HCT116 (cell line): ENCODE data around the gene ARRDC1. TPM values are rescaled to one million over a fixed set of nuclear protein-coding genes. Genes with fewer than 3 reads are reported as not detected.

Source experiments
- ATAC-seq: fragments of 200-7000 bp; cut with Tn5 transposase; 2 replicates; pipeline ENCODE4 v1.9.1; 2020; ENCODE audit warnings: mild to moderate bottlenecking, moderate library complexity
- BruUV-seq: library from RNA; stranded (reverse); fragments of 400-500 nt; replicated peaks from 2 replicates; lab custom pipeline; 2021; lab: Mats Ljungman, UMichigan
- CTCF ChIA-PET: fragments of 300-600 bp; sonication (Branson Sonifier 250); formaldehyde crosslinking; loops from one replicate; lab custom pipeline; 2021; ENCODE audit warnings: antibody characterized with exemption; lab: Charles Lee
- POLR2A ChIA-PET: fragments of 300-600, 350-600 bp; sonication (Branson Sonifier 250); formaldehyde crosslinking; loops from one replicate; lab custom pipeline; 2021; ENCODE audit warnings: antibody characterized with exemption; lab: Charles Lee
- RAD21 ChIA-PET, 2 experiments: fragments of 300-600 bp; sonication (Branson Sonifier 250); formaldehyde crosslinking; loops; one replicate each; lab custom pipeline; 2023; ENCODE audit warnings: low total read pairs in 2 of 2; ENCODE audit not compliant: uncharacterized antibody in 2 of 2, unreplicated experiment in 2 of 2, low non-redundant PET in 1 of 2; lab: Charles Lee
- DNase-seq: peaks from one replicate; pipeline ENCODE4 v3.0.0-alpha.2; 2010; ENCODE audit warnings: low read depth, low spot score
- H2AFZ ChIP-seq: fragments of 200-600 bp; shearing (Covaris generic), sonication (generic); 2 replicates; pipeline ENCODE4 v1.6.1; 2017; ENCODE audit warnings: low read depth, mixed run types, mixed read lengths, antibody characterized with exemption, low read length; ENCODE audit not compliant: poor library complexity, severe bottlenecking
- H3K27ac ChIP-seq: 2 replicates; pipeline ENCODE4 v1.5.1; 2012; ENCODE audit warnings: low read depth, low read length
- H3K27me3 ChIP-seq: fragments of 200-600 bp; sonication (generic); 2 replicates; pipeline ENCODE4 v1.6.1; 2016; ENCODE audit warnings: mixed run types, low read length, mixed read lengths; ENCODE audit not compliant: insufficient read depth
- H3K36me3 ChIP-seq, 2 experiments: fragments of 200-500 bp in 1 of 2; fragments of 200-600 bp in 1 of 2; sonication (Bioruptor generic) in 1 of 2; sonication (generic) in 1 of 2; 2 replicates each; pipeline versions ENCODE4 v1.5.1 to v1.6.1; 2014 to 2016; ENCODE audit warnings: low read length in 2 of 2, inconsistent platforms in 1 of 2, mixed read lengths in 1 of 2, mixed run types in 1 of 2; ENCODE audit not compliant: insufficient read depth in 2 of 2, control insufficient read depth in 1 of 2
- H3K4me1 ChIP-seq, 2 experiments: fragments of 200-600 bp in 1 of 2; sonication (generic) in 1 of 2; 2 replicates each; pipeline versions ENCODE4 v1.5.1 to v1.6.1; 2012 to 2017; ENCODE audit warnings: low read length in 2 of 2, inconsistent platforms in 1 of 2, mild to moderate bottlenecking in 1 of 2, mixed read lengths in 1 of 2, mixed run types in 1 of 2, moderate library complexity in 1 of 2; ENCODE audit not compliant: insufficient read depth in 2 of 2, control insufficient read depth in 1 of 2
- H3K4me2 ChIP-seq: fragments of 200-600 bp; sonication (generic); 2 replicates; pipeline ENCODE4 v1.6.1; 2017; ENCODE audit warnings: mixed run types, low read length, mixed read lengths
- H3K4me3 ChIP-seq, 2 experiments: fragments of 200-600 bp in 1 of 2; sonication (generic) in 1 of 2; replicated peaks in 1 of 2; 2 replicates each; pipeline ENCODE4 v1.5.1; 2011 to 2016; ENCODE audit warnings: low read length in 2 of 2, control low read depth in 1 of 2, low read depth in 1 of 2, mild to moderate bottlenecking in 1 of 2, mixed read lengths in 1 of 2, mixed run types in 1 of 2
- H3K79me2 ChIP-seq: fragments of 200-600 bp; sonication (generic); 2 replicates; pipeline ENCODE4 v1.6.1; 2017; ENCODE audit warnings: mild to moderate bottlenecking, mixed run types, low read length, moderate library complexity, mixed read lengths; ENCODE audit not compliant: insufficient read depth
- H3K9ac ChIP-seq: fragments of 200-600 bp; sonication (generic); 2 replicates; pipeline ENCODE4 v1.6.1; 2016; ENCODE audit warnings: low read length, mixed read lengths
- H3K9me2 ChIP-seq: fragments of 200-600 bp; sonication (generic), shearing (Covaris generic); 2 replicates; pipeline ENCODE4 v1.6.1; 2017; ENCODE audit warnings: mixed run types, mild to moderate bottlenecking, moderate library complexity; ENCODE audit not compliant: insufficient read depth
- H3K9me3 ChIP-seq, 2 experiments: fragments of 200-500 bp in 1 of 2; fragments of 200-600 bp in 1 of 2; sonication (Bioruptor generic) in 1 of 2; sonication (generic) in 1 of 2; 2 replicates each; pipeline ENCODE4 v1.6.1; 2014 to 2017; ENCODE audit warnings: low read length in 2 of 2, mixed read lengths in 2 of 2, inconsistent platforms in 1 of 2, low read depth in 1 of 2, mild to moderate bottlenecking in 1 of 2, mixed run types in 1 of 2, moderate library complexity in 1 of 2; ENCODE audit not compliant: control insufficient read depth in 1 of 2, insufficient read depth in 1 of 2
- H4K20me1 ChIP-seq: fragments of 200-600 bp; sonication (generic), shearing (Covaris generic); 2 replicates; pipeline ENCODE4 v1.6.1; 2017; ENCODE audit warnings: mixed run types, mild to moderate bottlenecking, moderate library complexity; ENCODE audit not compliant: insufficient read depth
- CBX3 ChIP-seq: IDR thresholded peaks from 2 replicates; pipeline ENCODE4 v1.6.1; 2012; ENCODE audit warnings: low read depth
- CEBPB ChIP-seq: IDR thresholded peaks from 2 replicates; pipeline ENCODE4 v1.6.1; 2012; ENCODE audit warnings: low read depth
- ELF1 ChIP-seq: IDR thresholded peaks from 2 replicates; pipeline ENCODE4 v1.6.1; 2012; ENCODE audit warnings: low read depth, borderline replicate concordance
- EZH2 ChIP-seq: fragments of 200-600 bp; sonication (generic); IDR thresholded peaks from 2 replicates; pipeline ENCODE4 v1.6.1; 2017; ENCODE audit warnings: antibody characterized with exemption, mixed run types
- EZH2phosphoT487 ChIP-seq: fragments of 200-600 bp; IDR thresholded peaks from 2 replicates; pipeline ENCODE4 v1.6.1; 2018; ENCODE audit warnings: antibody characterized with exemption, borderline replicate concordance
- POLR2A ChIP-seq: IDR thresholded peaks from 2 replicates; pipeline ENCODE4 v1.7.0; 2011; ENCODE audit warnings: borderline replicate concordance; ENCODE audit not compliant: insufficient read depth, insufficient read length; ENCODE audit errors: extremely low read depth
- SP1 ChIP-seq: IDR thresholded peaks from 2 replicates; pipeline ENCODE4 v1.6.1; 2012; ENCODE audit warnings: low read depth
- SRF ChIP-seq: IDR thresholded peaks from 2 replicates; pipeline ENCODE4 v1.6.1; 2012; ENCODE audit warnings: low read depth
- ZFX ChIP-seq: fragments of 450-650 bp; IDR thresholded peaks from 2 replicates; pipeline ENCODE4 v1.6.1; 2017
- ZNF274 ChIP-seq: fragments of 200-500 bp; sonication (Bioruptor generic); IDR thresholded peaks from 2 replicates; pipeline ENCODE4 v1.6.1; 2014; ENCODE audit warnings: mild to moderate bottlenecking, low read depth, low read length, inconsistent platforms
- intact Hi-C: fragments of 100-400 bp; cut with micrococcal nuclease; formaldehyde crosslinking; loops from 2 replicates; pipeline ENCODE4 v1.10.0; 2022
- total RNA-seq: library from RNA; stranded (reverse); gene quantifications from one replicate; pipeline ENCODE4 v1.2.1, GENCODE V29; 2021; ENCODE audit not compliant: unreplicated experiment
- TF ChIP-seq, protein P1 (sequence below): IDR thresholded peaks from 2 replicates; pipeline ENCODE4 v1.6.1; 2011; ENCODE audit warnings: mild to moderate bottlenecking, low read length, moderate library complexity; ENCODE audit not compliant: insufficient replicate concordance; ENCODE audit errors: extremely low read depth
- TF ChIP-seq, protein P2 (sequence below), 3 experiments: fragments of 200-600 bp in 1 of 3; sonication (generic) in 1 of 3; IDR thresholded peaks in 2 of 3; conservative IDR thresholded peaks in 1 of 3; 2 replicates each; pipeline ENCODE4 v1.5.1; 2012 to 2017; ENCODE audit warnings: low read depth in 2 of 3, low read length in 2 of 3, antibody characterized with exemption in 1 of 3, borderline replicate concordance in 1 of 3, control low read depth in 1 of 3, mild to moderate bottlenecking in 1 of 3, mixed read lengths in 1 of 3, mixed run types in 1 of 3, moderate library complexity in 1 of 3; ENCODE audit not compliant: insufficient read depth in 1 of 3

Gene ARRDC1
- total RNA-seq, 1 experiment from 2014 or later, result 82.8 TPM

DNA sequence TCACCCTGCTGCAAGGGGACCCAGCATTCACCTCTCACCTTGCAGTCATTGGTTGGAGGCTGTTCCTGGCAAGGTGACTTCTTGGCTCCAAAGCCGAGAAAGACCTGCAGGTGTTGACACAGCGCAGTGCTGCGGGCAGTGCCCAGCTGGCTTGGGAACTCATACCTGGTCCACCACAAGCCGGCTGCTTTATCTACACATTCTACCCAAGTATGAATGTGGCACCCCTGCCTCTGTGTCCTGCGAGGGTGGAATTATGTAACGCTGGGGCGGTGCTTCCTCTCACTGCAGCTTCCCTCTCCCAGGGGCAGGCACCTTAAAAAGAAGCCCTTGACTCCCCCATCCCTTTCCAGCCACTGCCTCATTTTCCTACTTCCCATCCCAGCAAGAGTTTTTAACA is 12.7 kb upstream of the ARRDC1 start:
- Histone ChIP-seq H3K4me1 (peaks cover 11 to 24% of the 10 kb centered on the region in 2 experiments; a peak in 2 of 4 replicates), H3K36me3 (peaks cover 3 to 15% of the 10 kb centered on the region in 2 experiments; a peak in 3 of 4 replicates), H3K4me2 (no peak overlapping the region), H3K9me3 (no peaks in the 10 kb centered on the region), H3K9ac (no peak overlapping the region), H2AFZ (no peak overlapping the region), H3K27ac (no peak overlapping the region), H4K20me1 (no peaks in the 10 kb centered on the region), H3K79me2 (peaks cover 21% of the 10 kb centered on the region), H3K27me3 (no peaks in the 10 kb centered on the region), H3K9me2 (no peaks in the 10 kb centered on the region), H3K4me3 (no peak overlapping the region)
- ChIA-PET RAD21 (no interaction called here), CTCF (no interaction called here), POLR2A (no interaction called here)
- no peak for ATAC-seq
- TF ChIP-seq ELF1, result no peak
- no peak for DNase-seq
- BruUV-seq, result no TSS peak
- intact Hi-C loops, result no loop called here

DNA sequence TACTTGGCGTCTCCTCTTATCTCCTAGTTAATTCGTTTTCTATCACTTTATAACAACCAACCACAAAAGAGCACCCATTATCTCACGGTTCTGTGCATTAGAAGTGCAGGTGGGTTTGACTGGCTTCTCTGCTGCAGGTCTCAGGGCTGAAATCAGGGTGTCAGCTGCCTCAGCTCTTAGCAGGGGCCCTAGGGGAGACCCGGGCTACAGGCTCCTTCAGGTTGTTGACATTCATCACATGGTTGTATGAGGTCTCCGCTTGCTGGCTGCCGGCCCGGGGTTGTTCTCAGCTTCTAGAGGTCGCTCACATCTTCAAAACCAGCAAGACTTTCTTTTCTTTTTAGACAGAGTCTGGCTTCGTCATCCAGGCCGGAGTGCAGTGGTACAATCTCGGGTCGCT is 12.3 kb upstream of the ARRDC1 start:
- ATAC-seq (no peak), DNase-seq (no peak)
- Histone ChIP-seq H2AFZ (no peak overlapping the region), H3K9me2 (no peaks in the 10 kb centered on the region), H4K20me1 (no peaks in the 10 kb centered on the region), H3K9ac (no peak overlapping the region), H3K4me1 (peaks cover 11 to 24% of the 10 kb centered on the region in 2 experiments; a peak in 2 of 4 replicates), H3K9me3 (no peaks in the 10 kb centered on the region), H3K27me3 (no peaks in the 10 kb centered on the region), H3K4me3 (no peak overlapping the region), H3K4me2 (no peak overlapping the region), H3K27ac (no peak overlapping the region), H3K36me3 (peaks cover 0 to 11% of the 10 kb centered on the region in 2 experiments; a peak in 1 of 4 replicates), H3K79me2 (peaks cover 17% of the 10 kb centered on the region)
- RAD21 ChIA-PET, result no interaction called here
- CTCF ChIA-PET, result no interaction called here
- TF ChIP-seq, protein P1, sequence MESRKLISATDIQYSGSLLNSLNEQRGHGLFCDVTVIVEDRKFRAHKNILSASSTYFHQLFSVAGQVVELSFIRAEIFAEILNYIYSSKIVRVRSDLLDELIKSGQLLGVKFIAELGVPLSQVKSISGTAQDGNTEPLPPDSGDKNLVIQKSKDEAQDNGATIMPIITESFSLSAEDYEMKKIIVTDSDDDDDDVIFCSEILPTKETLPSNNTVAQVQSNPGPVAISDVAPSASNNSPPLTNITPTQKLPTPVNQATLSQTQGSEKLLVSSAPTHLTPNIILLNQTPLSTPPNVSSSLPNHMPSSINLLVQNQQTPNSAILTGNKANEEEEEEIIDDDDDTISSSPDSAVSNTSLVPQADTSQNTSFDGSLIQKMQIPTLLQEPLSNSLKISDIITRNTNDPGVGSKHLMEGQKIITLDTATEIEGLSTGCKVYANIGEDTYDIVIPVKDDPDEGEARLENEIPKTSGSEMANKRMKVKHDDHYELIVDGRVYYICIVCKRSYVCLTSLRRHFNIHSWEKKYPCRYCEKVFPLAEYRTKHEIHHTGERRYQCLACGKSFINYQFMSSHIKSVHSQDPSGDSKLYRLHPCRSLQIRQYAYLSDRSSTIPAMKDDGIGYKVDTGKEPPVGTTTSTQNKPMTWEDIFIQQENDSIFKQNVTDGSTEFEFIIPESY, result no peak
- no peak for TF ChIP-seq EZH2phosphoT487
- no peak for TF ChIP-seq SP1
- no peak for TF ChIP-seq SRF
- TF ChIP-seq ZNF274, result no peak
- TF ChIP-seq, protein P2, sequence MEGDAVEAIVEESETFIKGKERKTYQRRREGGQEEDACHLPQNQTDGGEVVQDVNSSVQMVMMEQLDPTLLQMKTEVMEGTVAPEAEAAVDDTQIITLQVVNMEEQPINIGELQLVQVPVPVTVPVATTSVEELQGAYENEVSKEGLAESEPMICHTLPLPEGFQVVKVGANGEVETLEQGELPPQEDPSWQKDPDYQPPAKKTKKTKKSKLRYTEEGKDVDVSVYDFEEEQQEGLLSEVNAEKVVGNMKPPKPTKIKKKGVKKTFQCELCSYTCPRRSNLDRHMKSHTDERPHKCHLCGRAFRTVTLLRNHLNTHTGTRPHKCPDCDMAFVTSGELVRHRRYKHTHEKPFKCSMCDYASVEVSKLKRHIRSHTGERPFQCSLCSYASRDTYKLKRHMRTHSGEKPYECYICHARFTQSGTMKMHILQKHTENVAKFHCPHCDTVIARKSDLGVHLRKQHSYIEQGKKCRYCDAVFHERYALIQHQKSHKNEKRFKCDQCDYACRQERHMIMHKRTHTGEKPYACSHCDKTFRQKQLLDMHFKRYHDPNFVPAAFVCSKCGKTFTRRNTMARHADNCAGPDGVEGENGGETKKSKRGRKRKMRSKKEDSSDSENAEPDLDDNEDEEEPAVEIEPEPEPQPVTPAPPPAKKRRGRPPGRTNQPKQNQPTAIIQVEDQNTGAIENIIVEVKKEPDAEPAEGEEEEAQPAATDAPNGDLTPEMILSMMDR (IDR thresholded peaks at IDR 0.05 in 2 of 3, conservative IDR thresholded peaks at IDR 0.05 in 1 of 3; ENCODE audit: borderline replicate concordance in 1 of 3, insufficient read depth in 1 of 3, low read depth in 2 of 3, low read length in 2 of 3), result no peak
- TF ChIP-seq ZFX, result no peak
- TF ChIP-seq POLR2A, result no peak
- TF ChIP-seq EZH2, result no peak
- no peak for TF ChIP-seq CBX3
- no peak for TF ChIP-seq CEBPB
- intact Hi-C loops, result no loop called here
- BruUV-seq, result no TSS peak
- POLR2A ChIA-PET, result no interaction called here
